ENCODE data around the gene KCNJ1. TPM values are rescaled to one million over a fixed set of nuclear protein-coding genes. Genes with fewer than 3 reads are reported as not detected.

Gene KCNJ1
- total and polyA plus RNA-seq, 10 of the 15 experiments (the other 5 are each of a cell fraction or from before 2014, with no cell fraction given) = not detected

DNA sequence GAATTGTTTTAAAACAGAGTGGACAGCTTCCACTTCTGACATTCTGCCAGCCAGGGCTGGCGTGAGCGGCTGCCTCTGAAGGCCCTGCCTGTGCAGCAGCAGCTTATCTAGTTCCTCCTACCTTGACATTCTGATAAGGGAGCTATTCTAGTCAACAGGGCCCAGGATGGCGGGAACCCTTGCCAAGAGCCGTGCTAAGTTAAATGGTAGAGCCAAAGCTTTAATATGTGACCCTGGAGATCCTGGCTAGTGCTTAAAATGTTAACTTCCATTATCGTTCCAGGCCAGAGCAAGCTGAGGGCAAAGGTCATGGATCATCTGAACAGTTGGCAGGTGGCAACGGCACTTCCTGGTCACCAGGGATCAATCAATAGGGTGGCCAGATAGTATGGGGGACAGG lies 27.6 kb upstream of the KCNJ1 start:
- Histone ChIP-seq H3K4me3 (no peak overlapping the region), H3K36me3 (ENCODE audit: control insufficient read depth in 2 of 2, insufficient read depth in 2 of 2, low read length in 1 of 2) (no peaks in the 10 kb centered on the region), H3K27ac (ENCODE audit: control insufficient read depth, insufficient read depth) (no peak overlapping the region), H3K4me2 (ENCODE audit: control insufficient read depth, insufficient read depth) (no peak overlapping the region), H3K9me3 (replicated peaks; ENCODE audit: control insufficient read depth, insufficient read depth, low read length) (no peaks in the 10 kb centered on the region), H2AFZ (ENCODE audit: control insufficient read depth, low read depth, low read length) (no peak overlapping the region), H3K4me1 (ENCODE audit: control insufficient read depth, insufficient read depth, low read length) (peaks cover 6% of the 10 kb centered on the region), H3K9ac (ENCODE audit: control insufficient read depth, insufficient read depth, low read length) (no peak overlapping the region), H4K20me1 (ENCODE audit: control insufficient read depth, insufficient read depth) (no peaks in the 10 kb centered on the region), H3K27me3 (replicated peaks in 1 of 2; ENCODE audit: control insufficient read depth in 2 of 2, insufficient read depth in 2 of 2, low read length in 1 of 2) (peaks cover 8 to 12% of the 10 kb centered on the region in 2 experiments; a peak in 3 of 4 replicates), H3K79me2 (ENCODE audit: control insufficient read depth, insufficient read depth, low read length) (no peaks in the 10 kb centered on the region)
- CTCF ChIA-PET = interaction anchor here (1.0 to 1.8 kb wide), 3 partner anchors 10 to 64 kb away, joined by 3 to 6 read pairs (median 5); no protein-coding TSS in a partner anchor
- 51% methylated on average over 6 of the region's 6 CpGs for WGBS (ENCODE audit: insufficient coverage, insufficient replicate concordance, low lambda C conversion rate, missing lambda C conversion rate)
- POLR2A ChIA-PET = no interaction called here
- RAD21 ChIA-PET (ENCODE audit: unreplicated experiment) = no interaction called here
- BruUV-seq (replicated peaks) = no TSS peak
- in situ Hi-C loops (cut with MboI) (no loop called here), intact Hi-C loops (cut with micrococcal nuclease; ENCODE audit: unreplicated experiment) (no loop called here)
- ATAC-seq = no peak
- TF ChIP-seq CBX5 (IDR thresholded peaks at IDR 0.05; ENCODE audit: low read depth) = no peak
- TF ChIP-seq, protein P1, sequence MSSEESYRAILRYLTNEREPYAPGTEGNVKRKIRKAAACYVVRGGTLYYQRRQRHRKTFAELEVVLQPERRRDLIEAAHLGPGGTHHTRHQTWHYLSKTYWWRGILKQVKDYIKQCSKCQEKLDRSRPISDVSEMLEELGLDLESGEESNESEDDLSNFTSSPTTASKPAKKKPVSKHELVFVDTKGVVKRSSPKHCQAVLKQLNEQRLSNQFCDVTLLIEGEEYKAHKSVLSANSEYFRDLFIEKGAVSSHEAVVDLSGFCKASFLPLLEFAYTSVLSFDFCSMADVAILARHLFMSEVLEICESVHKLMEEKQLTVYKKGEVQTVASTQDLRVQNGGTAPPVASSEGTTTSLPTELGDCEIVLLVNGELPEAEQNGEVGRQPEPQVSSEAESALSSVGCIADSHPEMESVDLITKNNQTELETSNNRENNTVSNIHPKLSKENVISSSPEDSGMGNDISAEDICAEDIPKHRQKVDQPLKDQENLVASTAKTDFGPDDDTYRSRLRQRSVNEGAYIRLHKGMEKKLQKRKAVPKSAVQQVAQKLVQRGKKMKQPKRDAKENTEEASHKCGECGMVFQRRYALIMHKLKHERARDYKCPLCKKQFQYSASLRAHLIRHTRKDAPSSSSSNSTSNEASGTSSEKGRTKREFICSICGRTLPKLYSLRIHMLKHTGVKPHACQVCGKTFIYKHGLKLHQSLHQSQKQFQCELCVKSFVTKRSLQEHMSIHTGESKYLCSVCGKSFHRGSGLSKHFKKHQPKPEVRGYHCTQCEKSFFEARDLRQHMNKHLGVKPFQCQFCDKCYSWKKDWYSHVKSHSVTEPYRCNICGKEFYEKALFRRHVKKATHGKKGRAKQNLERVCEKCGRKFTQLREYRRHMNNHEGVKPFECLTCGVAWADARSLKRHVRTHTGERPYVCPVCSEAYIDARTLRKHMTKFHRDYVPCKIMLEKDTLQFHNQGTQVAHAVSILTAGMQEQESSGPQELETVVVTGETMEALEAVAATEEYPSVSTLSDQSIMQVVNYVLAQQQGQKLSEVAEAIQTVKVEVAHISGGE (CRISPR knock-in tag; IDR thresholded peaks at IDR 0.05) = no peak
- TF ChIP-seq TCF3 (IDR thresholded peaks at IDR 0.05; ENCODE audit: borderline replicate concordance, insufficient read depth, low read depth, low read length) = no peak
- TF ChIP-seq GATAD2B (conservative IDR thresholded peaks at IDR 0.05; ENCODE audit: low read depth) = no peak
- no peak for TF ChIP-seq KLF5 (IDR thresholded peaks at IDR 0.05; ENCODE audit: partially characterized antibody)
- TF ChIP-seq ESRRA (IDR thresholded peaks at IDR 0.05; ENCODE audit: low read length) = no peak
- TF ChIP-seq TARDBP (IDR thresholded peaks at IDR 0.05; ENCODE audit: borderline replicate concordance) = no peak
- no peak for DNase-seq (ENCODE audit: low read depth, low spot score)
- FAIRE-seq = no peak
- SMC1A ChIA-PET (ENCODE audit: uncharacterized antibody, unreplicated experiment) = interaction anchor here (12.3 kb wide), 1 partner anchor 58 kb away, joined by 249 read pairs; no protein-coding TSS in a partner anchor

All from GM12878 (cell line).